Neural crest cell (in vitro differentiated cells): Measurements from ENCODE around the gene RPP14. TPM values are rescaled to one million over a fixed set of nuclear protein-coding genes. Genes with fewer than 3 reads are reported as not detected.

Source experiments
- DNase-seq: peaks from one replicate; pipeline ENCODE4 v3.0.0; 2021; ENCODE audit warnings: low read depth, mixed read lengths, low spot score
- H3K27ac Mint-ChIP-seq: one replicate; pipeline ENCODE4 v1.8.0; 2021; ENCODE audit warnings: mild to moderate bottlenecking, mixed read lengths; ENCODE audit not compliant: unreplicated experiment
- H3K27me3 Mint-ChIP-seq: 2 replicates; pipeline ENCODE4 v1.8.0; 2021; ENCODE audit warnings: low read depth, mild to moderate bottlenecking, mixed read lengths
- H3K36me3 Mint-ChIP-seq: 2 replicates; pipeline ENCODE4 v1.8.0; 2021; ENCODE audit warnings: low read depth, mild to moderate bottlenecking, mixed read lengths
- H3K4me1 Mint-ChIP-seq: 2 replicates; pipeline ENCODE4 v1.8.0; 2021; ENCODE audit warnings: mixed read lengths
- H3K4me3 Mint-ChIP-seq: one replicate; pipeline ENCODE4 v1.8.0; 2021; ENCODE audit warnings: mild to moderate bottlenecking, mixed read lengths
- H3K9me3 Mint-ChIP-seq: 2 replicates; pipeline ENCODE4 v1.8.0; 2021; ENCODE audit warnings: mixed read lengths
- CTCF ChIP-seq: fragments of 200-600 bp; sonication (generic); conservative IDR thresholded peaks from 2 replicates; pipeline ENCODE4 v1.5.0; 2021; ENCODE audit warnings: antibody characterized with exemption, mild to moderate bottlenecking
- total RNA-seq: library from RNA; stranded (reverse); gene quantifications from 2 replicates; pipeline ENCODE4 v1.2.1, GENCODE V29; 2021

RPP14 gene
- total RNA-seq, 1 donor from 2014 or later = 29.9 TPM

DNA sequence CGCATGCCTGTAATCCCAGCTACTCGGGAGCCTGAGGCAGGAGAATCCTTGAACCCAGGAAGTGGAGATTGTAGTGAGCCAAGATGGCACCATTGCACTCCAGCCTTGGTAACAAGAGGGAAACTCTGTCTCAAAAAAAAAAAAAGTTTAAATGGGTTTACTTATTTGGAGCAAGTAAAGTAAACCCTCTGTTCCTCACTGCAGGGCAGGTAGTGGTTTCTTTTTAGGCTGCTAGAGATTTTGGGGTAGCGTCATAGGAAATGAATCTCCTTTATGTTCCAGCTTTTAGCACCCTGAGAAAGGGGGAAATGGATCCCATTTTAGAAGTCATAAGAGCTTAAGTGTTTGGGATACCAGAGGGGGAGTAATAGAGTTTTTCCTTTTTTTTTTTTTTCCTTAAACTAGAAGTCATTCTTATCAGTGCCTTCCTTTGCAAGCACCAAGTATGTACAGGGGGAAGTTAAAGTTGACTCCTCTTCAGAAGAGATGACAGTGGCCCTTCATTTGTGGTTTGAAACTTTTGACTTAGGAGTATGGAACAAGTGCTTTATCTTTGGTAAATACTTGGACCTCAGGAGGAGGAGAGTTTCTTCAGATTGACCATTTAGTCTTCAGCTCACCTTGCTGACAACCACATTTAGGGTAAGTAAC, 34.7 kb downstream of the RPP14 start:
- Mint-ChIP-seq H3K4me3 (no peak overlapping the region), H3K4me1 (no peaks in the 10 kb centered on the region), H3K27me3 (peaks cover 25% of the 10 kb centered on the region), H3K27ac (no peak overlapping the region), H3K36me3 (no peaks in the 10 kb centered on the region), H3K9me3 (no peaks in the 10 kb centered on the region)
- no peak for TF ChIP-seq CTCF
- DNase-seq = no peak

GRCh38 chr3:58341376-58341775, 35.3 kb downstream of the RPP14 start:
- Mint-ChIP-seq H3K4me1 (no peaks in the 10 kb centered on the region), H3K27ac (no peak overlapping the region), H3K9me3 (no peaks in the 10 kb centered on the region), H3K27me3 (peaks cover 21% of the 10 kb centered on the region), H3K36me3 (no peaks in the 10 kb centered on the region), H3K4me3 (no peak overlapping the region)
- TF ChIP-seq CTCF = no peak
- no peak for DNase-seq

DNA sequence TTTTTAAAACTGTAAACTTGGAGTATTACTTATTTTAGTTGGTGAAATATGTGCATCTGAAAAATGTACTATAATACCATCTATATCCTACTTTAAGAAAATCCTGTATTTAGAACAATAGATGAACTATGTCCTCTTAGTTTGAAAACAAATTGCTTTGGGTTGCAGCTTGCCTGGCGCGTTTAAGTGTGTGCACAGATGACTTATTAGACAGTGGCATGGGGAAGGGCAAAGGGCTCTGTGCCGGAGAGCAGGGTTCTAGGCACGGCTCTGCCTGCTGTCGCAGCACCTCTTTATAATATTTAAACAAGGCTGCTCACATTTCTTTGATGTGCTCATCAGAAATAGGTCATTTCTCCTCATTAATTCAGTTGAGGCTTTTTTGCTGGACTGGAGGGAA, 36.6 kb downstream of the RPP14 start:
- peaks cover 9% of the 10 kb centered on the region for H3K27me3 Mint-ChIP-seq
- no peak for TF ChIP-seq CTCF
- no peaks in the 10 kb centered on the region for H3K36me3 Mint-ChIP-seq
- DNase-seq = no peak
- H3K4me3 Mint-ChIP-seq = no peak overlapping the region
- no peaks in the 10 kb centered on the region for H3K9me3 Mint-ChIP-seq
- peak overlapping the region; percentile 71 for H3K27ac Mint-ChIP-seq
- H3K4me1 Mint-ChIP-seq = no peaks in the 10 kb centered on the region

DNA sequence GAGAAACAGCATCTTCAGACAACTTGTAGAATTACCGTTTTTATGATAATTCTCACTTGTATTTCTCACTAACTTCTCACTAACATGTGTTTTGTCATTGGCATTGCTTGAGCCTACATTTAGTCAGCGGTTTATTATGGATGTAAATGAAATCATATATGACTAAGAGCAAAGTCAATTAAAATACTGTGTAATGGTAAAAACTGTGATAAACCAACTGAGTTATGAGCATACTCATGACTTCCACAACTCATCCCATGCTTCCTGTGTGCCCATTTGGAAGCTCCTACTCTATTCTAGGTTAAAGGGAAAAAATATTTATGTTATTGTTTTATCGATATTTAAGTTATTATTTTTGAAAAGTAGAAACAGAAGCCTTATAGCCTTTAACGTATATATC, 39.4 kb downstream of the RPP14 start:
- no peaks in the 10 kb centered on the region for H3K9me3 Mint-ChIP-seq
- no peak for DNase-seq
- H3K4me3 Mint-ChIP-seq = no peak overlapping the region
- no peak overlapping the region for H3K27ac Mint-ChIP-seq
- TF ChIP-seq CTCF = no peak
- no peaks in the 10 kb centered on the region for H3K36me3 Mint-ChIP-seq
- H3K27me3 Mint-ChIP-seq = no peaks in the 10 kb centered on the region
- no peaks in the 10 kb centered on the region for H3K4me1 Mint-ChIP-seq

- no peak for DNase-seq
- H3K27ac Mint-ChIP-seq = no peak overlapping the region
- no peaks in the 10 kb centered on the region for H3K36me3 Mint-ChIP-seq
- no peak overlapping the region for H3K4me3 Mint-ChIP-seq
- no peaks in the 10 kb centered on the region for H3K4me1 Mint-ChIP-seq
- H3K27me3 Mint-ChIP-seq = peaks cover 3% of the 10 kb centered on the region
- no peak for TF ChIP-seq CTCF
- H3K9me3 Mint-ChIP-seq = no peaks in the 10 kb centered on the region
Observed at GRCh38 chr3:58346368-58346767, 40.3 kb downstream of the RPP14 start.
